C4-2B (cell line): Measurements from ENCODE around the gene EML6.

Experiments
- H3K27ac ChIP-seq: fragments of 450-650 bp; 2 replicates; pipeline ENCODE4 v1.5.1; 2017
- CTCF ChIP-seq: fragments of 450-650 bp; conservative IDR thresholded peaks from 2 replicates; pipeline ENCODE4 v1.5.1; 2017; ENCODE audit warnings: mild to moderate bottlenecking
- ZFX ChIP-seq: fragments of 450-650 bp; IDR thresholded peaks from 2 replicates; pipeline ENCODE4 v1.6.1; 2017

Gene EML6

GRCh38 chr2:54862229-54862628 is 138.8 kb downstream of the EML6 start:
- no peak for TF ChIP-seq CTCF
- TF ChIP-seq ZFX, result no peak

GRCh38 chr2:54862742-54863141 is 139.3 kb downstream of the EML6 start:
- H3K27ac ChIP-seq, result no peak overlapping the region
- TF ChIP-seq ZFX (no peak), CTCF (no peak)

More at GRCh38 chr2:54862229-54862628, 138.8 kb downstream of the EML6 start:
- no peak overlapping the region for H3K27ac ChIP-seq

- TF ChIP-seq ZFX (no peak), CTCF (no peak)
- no peak overlapping the region for H3K27ac ChIP-seq
Observed at GRCh38 chr2:54863660-54864059, 140.2 kb downstream of the EML6 start.

- no peak overlapping the region for H3K27ac ChIP-seq
- TF ChIP-seq CTCF, result no peak
- TF ChIP-seq ZFX, result no peak
Observed at GRCh38 chr2:54864096-54864495, 140.6 kb downstream of the EML6 start.

GRCh38 chr2:54864727-54865126 is 141.3 kb downstream of the EML6 start:
- TF ChIP-seq CTCF (no peak), ZFX (no peak)

GRCh38 chr2:54866179-54866578 is 142.7 kb downstream of the EML6 start:
- no peak overlapping the region for H3K27ac ChIP-seq

More at GRCh38 chr2:54864727-54865126, 141.3 kb downstream of the EML6 start:
- H3K27ac ChIP-seq, result no peak overlapping the region

GRCh38 chr2:54866868-54867267 is 143.4 kb downstream of the EML6 start:
- no peak for TF ChIP-seq CTCF
- TF ChIP-seq ZFX, result no peak
- no peak overlapping the region for H3K27ac ChIP-seq

More at GRCh38 chr2:54866179-54866578, 142.7 kb downstream of the EML6 start:
- TF ChIP-seq ZFX (no peak), CTCF (no peak)
